Stomach (tissue), 9 donors: ENCODE data around the gene SERPINA5. TPM values are rescaled to one million over a fixed set of nuclear protein-coding genes. Genes with fewer than 3 reads are reported as not detected.

Experiments
- DNase-seq, 2 donors: peaks; one replicate each; pipeline versions ENCODE4 v3.0.0 to v3.0.0-alpha.2; 2013 to 2019
- H3K27ac ChIP-seq, 5 donors: fragments of 200-600 bp in 4 of 5; sonication (generic) in 4 of 5; one replicate each; pipeline ENCODE4 v1.5.1; 2013 to 2019; ENCODE audit warnings: mild to moderate bottlenecking in 1 of 5, moderate library complexity in 1 of 5
- H3K27me3 ChIP-seq, 3 donors: fragments of 200-600 bp; sonication (generic); one replicate each; pipeline ENCODE4 v1.5.1; 2017 to 2019; ENCODE audit warnings: mixed run types in 1 of 3
- H3K36me3 ChIP-seq, 4 donors: fragments of 200-600 bp; sonication (generic); 1 replicate in 3 of 4; 2 replicates in 1 of 4; pipeline ENCODE4 v1.5.1; 2016 to 2019
- H3K4me1 ChIP-seq, 4 donors: fragments of 200-600 bp; sonication (generic); one replicate each; pipeline ENCODE4 v1.5.1; 2016 to 2019
- H3K4me3 ChIP-seq, 4 donors: fragments of 200-600 bp; sonication (generic) in 3 of 4; one replicate each; pipeline ENCODE4 v1.5.1; 2016 to 2019; ENCODE audit warnings: mild to moderate bottlenecking in 1 of 4
- H3K9me3 ChIP-seq, 4 donors: fragments of 200-600 bp; sonication (generic); one replicate each; pipeline ENCODE4 v1.5.1; 2016 to 2019
- EP300 ChIP-seq: sonication (generic); formaldehyde crosslinking; IDR thresholded peaks from one replicate; pipeline ENCODE4 v1.6.1; 2017; ENCODE audit warnings: antibody characterized with exemption
- POLR2A ChIP-seq, 4 donors: fragments of 450-650 bp; IDR thresholded peaks; one replicate each; pipeline ENCODE4 v1.6.1; 2016; ENCODE audit warnings: antibody characterized with exemption in 4 of 4, control low read depth in 2 of 4, mild to moderate bottlenecking in 1 of 4, moderate library complexity in 1 of 4
- POLR2AphosphoS5 ChIP-seq, 3 donors: sonication (generic); formaldehyde crosslinking; IDR thresholded peaks; one replicate each; pipeline ENCODE4 v1.6.1; 2016; ENCODE audit warnings: antibody characterized with exemption in 3 of 3
- WGBS, 5 donors: extraction: QIAGEN DNeasy Blood & Tissue Kit in 3 of 5; methylation state at CpG; one replicate each; pipeline versions ENCODE4 v1.1.5 to v1.1.7; 2013 to 2018; 5-methylcytosine and 5-hydroxymethylcytosine counted together
- intact Hi-C: fragments of 100-400 bp; cut with DNase I; formaldehyde crosslinking; loops from one replicate; pipeline ENCODE4 v1.15.1; 2023; ENCODE audit warnings: low total_unique reads
- polyA plus RNA-seq, 3 donors: library from polyadenylated mRNA; stranded (reverse); fragments of 200-250 nt; gene quantifications; one replicate each; pipeline ENCODE4 v1.2.3, GENCODE V29; 2013
- total RNA-seq, 5 donors: library from RNA; depleted of rRNA; stranded (reverse); fragments of >200 nt; gene quantifications; one replicate each; pipeline versions ENCODE4 v1.1.0 to v1.2.3, GENCODE V29; 2014 to 2016
- TF ChIP-seq, protein P1 (sequence below), 7 experiments: fragments of 450-650 bp in 4 of 7; fragments of 200-600 bp in 3 of 7; sonication (generic) in 3 of 7; IDR thresholded peaks; one replicate each; pipeline ENCODE4 v1.5.1; 2016 to 2019; ENCODE audit warnings: antibody characterized with exemption in 7 of 7, control low read depth in 2 of 7, mild to moderate bottlenecking in 1 of 7
- donor health status: healthy with polysubstance abuse.
- donor health status: Bipolar disorder and iron deficiency.
- donor health status: healthy.

The SERPINA5 gene
- total and polyA plus RNA-seq, 8 donors: 1.7 to 10.7 (median 3.9) TPM; not detected in 2

GRCh38 chr14:94625353-94625635, 44.1 kb downstream of the SERPINA5 start:
- TF ChIP-seq POLR2AphosphoS5 (IDR thresholded peaks at IDR 0.05): no peak
- TF ChIP-seq, protein P1, sequence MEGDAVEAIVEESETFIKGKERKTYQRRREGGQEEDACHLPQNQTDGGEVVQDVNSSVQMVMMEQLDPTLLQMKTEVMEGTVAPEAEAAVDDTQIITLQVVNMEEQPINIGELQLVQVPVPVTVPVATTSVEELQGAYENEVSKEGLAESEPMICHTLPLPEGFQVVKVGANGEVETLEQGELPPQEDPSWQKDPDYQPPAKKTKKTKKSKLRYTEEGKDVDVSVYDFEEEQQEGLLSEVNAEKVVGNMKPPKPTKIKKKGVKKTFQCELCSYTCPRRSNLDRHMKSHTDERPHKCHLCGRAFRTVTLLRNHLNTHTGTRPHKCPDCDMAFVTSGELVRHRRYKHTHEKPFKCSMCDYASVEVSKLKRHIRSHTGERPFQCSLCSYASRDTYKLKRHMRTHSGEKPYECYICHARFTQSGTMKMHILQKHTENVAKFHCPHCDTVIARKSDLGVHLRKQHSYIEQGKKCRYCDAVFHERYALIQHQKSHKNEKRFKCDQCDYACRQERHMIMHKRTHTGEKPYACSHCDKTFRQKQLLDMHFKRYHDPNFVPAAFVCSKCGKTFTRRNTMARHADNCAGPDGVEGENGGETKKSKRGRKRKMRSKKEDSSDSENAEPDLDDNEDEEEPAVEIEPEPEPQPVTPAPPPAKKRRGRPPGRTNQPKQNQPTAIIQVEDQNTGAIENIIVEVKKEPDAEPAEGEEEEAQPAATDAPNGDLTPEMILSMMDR (IDR thresholded peaks at IDR 0.05): no peak
- no peak for TF ChIP-seq EP300
- no peak for TF ChIP-seq POLR2A (IDR thresholded peaks at IDR 0.05)
- Histone ChIP-seq H3K27me3 (peaks cover 0 to 23% (median 0%) of the 10 kb centered on the region in 3 donors), H3K9me3 (no peaks in the 10 kb centered on the region), H3K4me1 (no peaks in the 10 kb centered on the region), H3K4me3 (no peak overlapping the region), H3K27ac (no peak overlapping the region), H3K36me3 (peaks cover 0 to 37% (median 18%) of the 10 kb centered on the region in 4 donors)
- 73 to 82% (median 75%) methylated on average over 2 of the region's 2 CpGs for WGBS, 5 donors
- DNase-seq: no peak
- intact Hi-C loops: no loop called here

DNA sequence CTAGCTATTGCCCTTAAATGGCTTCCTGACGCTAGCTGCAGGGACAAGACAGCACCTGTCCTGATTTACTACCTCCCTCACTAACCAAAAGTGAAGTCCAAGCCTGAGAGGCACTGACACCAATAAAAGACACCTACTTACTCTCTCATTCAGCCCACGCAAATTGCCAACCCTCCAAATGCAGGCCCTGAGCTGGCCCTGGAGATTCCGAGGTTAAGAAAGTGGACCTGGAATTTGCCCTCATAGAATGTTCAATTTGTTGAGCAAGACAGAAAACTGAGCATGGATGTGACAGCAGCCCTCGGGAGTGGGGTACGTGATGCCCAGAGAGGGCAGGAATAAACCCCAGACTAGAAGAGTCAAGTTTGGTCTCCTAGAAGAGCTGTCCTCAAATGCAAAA, 47.4 kb downstream of the SERPINA5 start:
- Histone ChIP-seq H3K4me3 (no peak overlapping the region), H3K27ac (no peak overlapping the region), H3K36me3 (peaks cover 0 to 8% (median 4%) of the 10 kb centered on the region in 4 donors), H3K9me3 (no peaks in the 10 kb centered on the region), H3K4me1 (no peaks in the 10 kb centered on the region), H3K27me3 (peaks cover 0 to 24% (median 0%) of the 10 kb centered on the region in 3 donors)
- no peak for DNase-seq
- intact Hi-C loops: no loop called here
- 75 to 91% (median 87%) methylated on average over 5 of the region's 5 CpGs for WGBS, 5 donors
- TF ChIP-seq, protein P1 (IDR thresholded peaks at IDR 0.05): no peak
- TF ChIP-seq POLR2AphosphoS5 (IDR thresholded peaks at IDR 0.05): no peak
- TF ChIP-seq EP300: no peak
- TF ChIP-seq POLR2A (IDR thresholded peaks at IDR 0.05): no peak

GRCh38 chr14:94630396-94630795, 49.2 kb downstream of the SERPINA5 start:
- 83 to 97% (median 90%) methylated on average over 4 of the region's 4 CpGs for WGBS, 5 donors
- DNase-seq: no peak
- TF ChIP-seq POLR2AphosphoS5 (IDR thresholded peaks at IDR 0.05) (no peak), EP300 (no peak), POLR2A (IDR thresholded peaks at IDR 0.05) (no peak)
- TF ChIP-seq, protein P1 (IDR thresholded peaks at IDR 0.05): no peak

DNA sequence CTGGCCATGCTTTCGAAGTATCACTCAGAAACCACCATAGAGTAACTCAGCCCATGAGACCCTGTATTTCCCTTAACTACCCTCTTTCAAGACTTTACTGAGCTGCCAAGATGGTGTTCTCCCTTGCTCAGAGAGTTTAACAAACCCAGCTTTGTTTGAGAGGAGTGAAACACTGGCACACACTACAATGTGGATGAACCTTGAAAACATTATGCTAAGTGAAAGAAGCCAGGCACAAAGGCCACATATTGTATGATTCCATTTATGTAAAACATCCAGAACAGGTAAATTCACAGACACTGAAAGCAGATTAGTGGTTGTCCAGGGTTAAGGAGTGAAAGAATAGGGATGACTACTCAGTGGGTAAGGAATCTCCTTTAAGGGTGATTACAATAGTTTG, 49.8 kb downstream of the SERPINA5 start:
- intact Hi-C loops: no loop called here
- Histone ChIP-seq H3K27ac (no peak overlapping the region), H3K36me3 (no peaks in the 10 kb centered on the region), H3K27me3 (peaks cover 0 to 16% (median 0%) of the 10 kb centered on the region in 3 donors), H3K4me1 (no peaks in the 10 kb centered on the region), H3K4me3 (no peak overlapping the region), H3K9me3 (no peaks in the 10 kb centered on the region)
- 82 to 96% (median 94%) methylated on average over 1 of the region's 1 CpG for WGBS, 5 donors
- DNase-seq: no peak
- TF ChIP-seq EP300 (no peak), POLR2A (IDR thresholded peaks at IDR 0.05) (no peak), POLR2AphosphoS5 (IDR thresholded peaks at IDR 0.05) (no peak)
- TF ChIP-seq, protein P1 (IDR thresholded peaks at IDR 0.05): no peak

More at GRCh38 chr14:94630396-94630795, 49.2 kb downstream of the SERPINA5 start:
- intact Hi-C loops: no loop called here
- no peaks in the 10 kb centered on the region for H3K9me3 ChIP-seq
- no peaks in the 10 kb centered on the region for H3K36me3 ChIP-seq
- no peak overlapping the region for H3K27ac ChIP-seq
- peaks cover 0 to 16% (median 0%) of the 10 kb centered on the region in 3 donors for H3K27me3 ChIP-seq
- no peak overlapping the region for H3K4me3 ChIP-seq
- H3K4me1 ChIP-seq: no peaks in the 10 kb centered on the region
